Hepatocyte (in vitro differentiated cells): ENCODE data around the gene CDAN1. TPM values are rescaled to one million over a fixed set of nuclear protein-coding genes. Genes with fewer than 3 reads are reported as not detected.

Source experiments
- DNase-seq: peaks from one replicate; pipeline ENCODE4 v3.0.0-alpha.2; 2016; ENCODE audit warnings: low spot score
- H2AFZ ChIP-seq: fragments of 200-600 bp; sonication (generic); 2 replicates; pipeline ENCODE4 v1.6.0; 2016; ENCODE audit warnings: antibody characterized with exemption, mild to moderate bottlenecking
- H3K27ac ChIP-seq: fragments of 200-600 bp; sonication (generic); 2 replicates; pipeline ENCODE4 v1.5.1; 2016; ENCODE audit warnings: mild to moderate bottlenecking
- H3K27me3 ChIP-seq: fragments of 200-600 bp; sonication (generic); 2 replicates; pipeline ENCODE4 v1.6.1; 2016
- H3K36me3 ChIP-seq: fragments of 200-600 bp; sonication (generic); replicated peaks from 2 replicates; pipeline ENCODE4 v1.5.1; 2016; ENCODE audit warnings: low read depth; ENCODE audit not compliant: insufficient read depth
- H3K4me1 ChIP-seq: fragments of 200-600 bp; sonication (generic); 2 replicates; pipeline ENCODE4 v1.5.1; 2016; ENCODE audit warnings: mild to moderate bottlenecking, moderate library complexity; ENCODE audit not compliant: insufficient read depth
- H3K4me2 ChIP-seq: fragments of 200-600 bp; sonication (generic); 2 replicates; pipeline ENCODE4 v1.6.0; 2016
- H3K4me3 ChIP-seq: fragments of 200-600 bp; sonication (generic); 2 replicates; pipeline ENCODE4 v1.5.1; 2016; ENCODE audit warnings: mild to moderate bottlenecking
- H3K79me2 ChIP-seq: fragments of 200-600 bp; sonication (generic); 2 replicates; pipeline ENCODE4 v1.6.0; 2017; ENCODE audit warnings: mild to moderate bottlenecking
- H3K9me2 ChIP-seq: fragments of 200-600 bp; sonication (generic); replicated peaks from 2 replicates; pipeline ENCODE4 v1.6.0; 2017; ENCODE audit warnings: mild to moderate bottlenecking; ENCODE audit not compliant: insufficient read depth
- H3K9me3 ChIP-seq: fragments of 200-600 bp; sonication (generic); 2 replicates; pipeline ENCODE4 v1.5.1; 2016; ENCODE audit warnings: low read depth, mild to moderate bottlenecking
- H4K20me1 ChIP-seq: fragments of 200-600 bp; sonication (generic); 2 replicates; pipeline ENCODE4 v1.6.0; 2016; ENCODE audit warnings: mild to moderate bottlenecking; ENCODE audit not compliant: insufficient read depth, poor library complexity, severe bottlenecking
- EZH2 ChIP-seq: fragments of 200-600 bp; sonication (generic); IDR thresholded peaks from 2 replicates; pipeline ENCODE4 v1.6.1; 2016; ENCODE audit warnings: antibody characterized with exemption, mild to moderate bottlenecking, borderline replicate concordance
- EZH2phosphoT487 ChIP-seq: fragments of 200-600 bp; sonication (generic); IDR thresholded peaks from one replicate; pipeline ENCODE4 v1.6.1; 2018; ENCODE audit warnings: antibody characterized with exemption, mild to moderate bottlenecking, low read depth, moderate library complexity; ENCODE audit not compliant: unreplicated experiment, severe bottlenecking
- WGBS: methylation state at CpG from one replicate; pipeline ENCODE4 v1.1.6; 2016; ENCODE audit warnings: low lambda C conversion rate; ENCODE audit errors: missing lambda C conversion rate; 5-methylcytosine and 5-hydroxymethylcytosine counted together
- polyA plus RNA-seq: library from polyadenylated mRNA; unstranded; fragments of >200 nt; fragmentation: Nextera tagmentation; extraction: Ambion mirVana; gene quantifications from 2 replicates; pipeline ENCODE4 v1.2.1, GENCODE V29; 2016
- total RNA-seq: library from RNA; depleted of rRNA; stranded (reverse); fragments of >200 nt; gene quantifications from 2 replicates; pipeline ENCODE4 v1.2.3, GENCODE V29; 2014
- TF ChIP-seq, protein P1 (sequence below): fragments of 200-600 bp; sonication (generic); IDR thresholded peaks from 2 replicates; pipeline ENCODE4 v1.5.1; 2016; ENCODE audit warnings: antibody characterized with exemption, mild to moderate bottlenecking; ENCODE audit not compliant: poor library complexity

The CDAN1 gene
- total and polyA plus RNA-seq, 2 experiments from 2014 or later, result 12.3 to 13.9 TPM

DNA sequence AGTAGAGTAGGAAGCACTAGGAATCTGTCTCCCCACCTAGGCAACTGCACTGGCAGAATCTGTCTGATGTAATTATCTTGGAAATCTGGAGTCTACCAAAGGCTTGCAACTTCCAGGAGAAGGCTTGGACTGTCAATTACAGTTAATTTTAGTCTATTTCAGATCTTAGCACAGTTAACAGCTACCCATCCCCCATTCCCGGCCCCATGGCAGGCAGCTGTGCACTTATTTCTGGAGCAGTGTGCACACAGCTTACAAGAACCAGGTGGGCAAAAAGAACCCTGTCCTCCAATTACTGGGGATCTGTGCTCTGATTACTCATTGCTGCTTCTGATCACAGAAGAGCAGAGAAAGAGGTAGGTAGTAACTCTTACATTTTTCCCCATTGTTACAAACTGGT is 12.3 kb upstream of the CDAN1 start:
- TF ChIP-seq EZH2phosphoT487 (no peak), EZH2 (no peak)
- TF ChIP-seq, protein P1, sequence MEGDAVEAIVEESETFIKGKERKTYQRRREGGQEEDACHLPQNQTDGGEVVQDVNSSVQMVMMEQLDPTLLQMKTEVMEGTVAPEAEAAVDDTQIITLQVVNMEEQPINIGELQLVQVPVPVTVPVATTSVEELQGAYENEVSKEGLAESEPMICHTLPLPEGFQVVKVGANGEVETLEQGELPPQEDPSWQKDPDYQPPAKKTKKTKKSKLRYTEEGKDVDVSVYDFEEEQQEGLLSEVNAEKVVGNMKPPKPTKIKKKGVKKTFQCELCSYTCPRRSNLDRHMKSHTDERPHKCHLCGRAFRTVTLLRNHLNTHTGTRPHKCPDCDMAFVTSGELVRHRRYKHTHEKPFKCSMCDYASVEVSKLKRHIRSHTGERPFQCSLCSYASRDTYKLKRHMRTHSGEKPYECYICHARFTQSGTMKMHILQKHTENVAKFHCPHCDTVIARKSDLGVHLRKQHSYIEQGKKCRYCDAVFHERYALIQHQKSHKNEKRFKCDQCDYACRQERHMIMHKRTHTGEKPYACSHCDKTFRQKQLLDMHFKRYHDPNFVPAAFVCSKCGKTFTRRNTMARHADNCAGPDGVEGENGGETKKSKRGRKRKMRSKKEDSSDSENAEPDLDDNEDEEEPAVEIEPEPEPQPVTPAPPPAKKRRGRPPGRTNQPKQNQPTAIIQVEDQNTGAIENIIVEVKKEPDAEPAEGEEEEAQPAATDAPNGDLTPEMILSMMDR, result no peak
- Histone ChIP-seq H3K4me2 (no peak overlapping the region), H3K9me2 (no peaks in the 10 kb centered on the region), H3K9me3 (no peaks in the 10 kb centered on the region), H3K27ac (no peak overlapping the region), H3K27me3 (no peaks in the 10 kb centered on the region), H3K79me2 (no peaks in the 10 kb centered on the region), H2AFZ (no peak overlapping the region), H3K36me3 (peaks cover 5% of the 10 kb centered on the region), H3K4me1 (no peaks in the 10 kb centered on the region), H4K20me1 (no peaks in the 10 kb centered on the region), H3K4me3 (no peak overlapping the region)
- WGBS, result 82% methylated on average over 1 of the region's 1 CpG
- no peak for DNase-seq

DNA sequence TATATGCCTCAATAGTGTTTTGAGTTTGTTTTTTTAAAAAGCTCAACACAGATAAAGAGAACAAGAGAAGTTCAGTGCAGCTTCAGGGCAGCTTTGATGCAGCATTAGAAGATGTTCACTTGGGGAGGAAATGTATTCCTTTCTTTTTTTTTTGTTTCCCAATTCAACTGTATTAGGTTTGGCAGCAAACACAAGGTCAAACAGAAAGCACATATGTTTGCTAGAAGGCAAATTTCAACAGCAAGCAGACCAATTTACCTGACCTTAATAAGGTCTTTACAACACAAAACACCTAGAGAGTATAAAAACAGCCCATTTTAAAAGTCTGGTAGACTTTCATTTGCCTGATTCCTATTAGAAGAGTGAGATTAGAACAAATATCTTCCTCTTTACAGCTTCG is 7.3 kb upstream of the CDAN1 start:
- H3K27me3 ChIP-seq, result no peaks in the 10 kb centered on the region
- 100% methylated on average over 1 of the region's 1 CpG for WGBS
- H3K4me2 ChIP-seq, result no peak overlapping the region
- H3K9me3 ChIP-seq, result no peaks in the 10 kb centered on the region
- H4K20me1 ChIP-seq, result no peaks in the 10 kb centered on the region
- H3K79me2 ChIP-seq, result no peaks in the 10 kb centered on the region
- H3K9me2 ChIP-seq, result no peaks in the 10 kb centered on the region
- no peak overlapping the region for H2AFZ ChIP-seq
- TF ChIP-seq EZH2phosphoT487 (no peak), EZH2 (no peak)
- TF ChIP-seq, protein P1, result no peak
- no peak overlapping the region for H3K4me3 ChIP-seq
- H3K36me3 ChIP-seq, result no peaks in the 10 kb centered on the region
- DNase-seq, result no peak
- no peak overlapping the region for H3K27ac ChIP-seq
- no peaks in the 10 kb centered on the region for H3K4me1 ChIP-seq

DNA sequence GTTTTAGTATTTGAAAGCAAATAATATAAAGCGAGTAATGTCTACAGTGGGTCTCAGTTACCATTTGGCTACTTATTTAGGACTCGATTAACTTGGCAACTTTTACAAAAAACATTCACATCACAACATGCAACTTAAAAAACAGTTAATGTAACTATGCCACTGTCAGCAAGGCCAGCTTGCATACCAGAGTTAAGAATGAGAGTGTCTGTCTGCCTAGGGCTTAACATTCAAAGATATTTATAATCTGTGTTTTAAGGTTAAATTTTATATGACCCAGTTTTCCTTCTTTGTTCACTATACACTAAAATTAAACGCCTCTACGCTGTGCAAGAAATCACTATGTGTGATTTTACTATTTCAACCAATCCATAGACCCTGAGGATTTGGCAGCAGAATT is 5.2 kb upstream of the CDAN1 start:
- WGBS, result 72% methylated on average over 4 of the region's 4 CpGs
- Histone ChIP-seq H3K79me2 (no peaks in the 10 kb centered on the region), H4K20me1 (no peaks in the 10 kb centered on the region), H3K36me3 (no peaks in the 10 kb centered on the region), H3K9me2 (no peaks in the 10 kb centered on the region), H2AFZ (no peak overlapping the region), H3K4me2 (no peak overlapping the region), H3K4me1 (peaks cover 8% of the 10 kb centered on the region), H3K4me3 (no peak overlapping the region), H3K9me3 (no peaks in the 10 kb centered on the region), H3K27me3 (no peaks in the 10 kb centered on the region), H3K27ac (no peak overlapping the region)
- TF ChIP-seq, protein P1, result no peak
- TF ChIP-seq EZH2 (no peak), EZH2phosphoT487 (no peak)
- no peak for DNase-seq

DNA sequence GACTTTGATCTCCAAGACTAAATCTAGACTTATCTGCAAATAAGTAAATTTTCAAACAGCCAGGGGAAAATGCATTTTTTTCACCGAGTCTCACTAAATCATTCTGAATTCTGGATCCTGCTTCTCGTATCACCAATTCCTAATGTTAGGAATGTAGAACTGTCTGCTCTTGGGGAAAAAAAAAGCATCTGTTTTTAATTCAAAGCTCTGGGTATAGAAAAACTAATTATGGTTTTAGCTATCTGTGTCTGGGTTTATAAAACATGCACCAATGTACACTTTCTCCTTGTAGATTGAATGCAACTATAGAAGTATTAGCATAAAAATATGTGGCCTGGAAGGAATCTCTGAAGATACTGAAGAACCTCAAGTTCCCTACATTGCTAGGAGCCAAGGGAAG is 4.8 kb upstream of the CDAN1 start:
- H3K4me1 ChIP-seq, result peaks cover 8% of the 10 kb centered on the region
- H3K27ac ChIP-seq, result no peak overlapping the region
- H3K27me3 ChIP-seq, result no peaks in the 10 kb centered on the region
- H4K20me1 ChIP-seq, result no peaks in the 10 kb centered on the region
- TF ChIP-seq EZH2phosphoT487, result no peak
- TF ChIP-seq, protein P1, result no peak
- no peak for TF ChIP-seq EZH2
- no peak overlapping the region for H2AFZ ChIP-seq
- no peaks in the 10 kb centered on the region for H3K9me2 ChIP-seq
- H3K9me3 ChIP-seq, result no peaks in the 10 kb centered on the region
- WGBS, result 67% methylated on average over 2 of the region's 2 CpGs
- DNase-seq, result no peak
- H3K4me3 ChIP-seq, result no peak overlapping the region
- no peaks in the 10 kb centered on the region for H3K36me3 ChIP-seq
- H3K79me2 ChIP-seq, result no peaks in the 10 kb centered on the region
- no peak overlapping the region for H3K4me2 ChIP-seq
